ENCODE data around the gene B4GALT1.

DNA sequence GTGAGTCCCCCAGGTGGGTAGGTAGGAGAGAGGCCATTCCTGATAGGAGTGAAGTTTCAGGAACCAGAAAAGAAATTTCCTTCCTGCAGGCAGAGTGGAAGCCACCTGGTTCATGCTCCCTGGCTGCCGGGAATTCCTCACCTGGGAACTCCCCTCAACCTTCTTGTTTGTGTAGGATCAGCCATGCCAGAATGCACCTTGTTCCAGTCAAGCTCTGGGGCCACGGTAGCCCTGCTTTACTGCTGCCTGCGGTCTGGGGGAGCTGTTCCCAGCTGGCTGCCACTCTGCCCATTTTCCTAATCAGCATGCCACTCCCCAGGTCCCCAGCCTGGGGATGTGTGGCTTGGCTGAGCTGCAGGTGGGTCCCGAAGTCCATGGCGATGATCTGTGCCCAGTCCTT lies 18.7 kb upstream of the B4GALT1 start:
- TF ChIP-seq, protein P1, sequence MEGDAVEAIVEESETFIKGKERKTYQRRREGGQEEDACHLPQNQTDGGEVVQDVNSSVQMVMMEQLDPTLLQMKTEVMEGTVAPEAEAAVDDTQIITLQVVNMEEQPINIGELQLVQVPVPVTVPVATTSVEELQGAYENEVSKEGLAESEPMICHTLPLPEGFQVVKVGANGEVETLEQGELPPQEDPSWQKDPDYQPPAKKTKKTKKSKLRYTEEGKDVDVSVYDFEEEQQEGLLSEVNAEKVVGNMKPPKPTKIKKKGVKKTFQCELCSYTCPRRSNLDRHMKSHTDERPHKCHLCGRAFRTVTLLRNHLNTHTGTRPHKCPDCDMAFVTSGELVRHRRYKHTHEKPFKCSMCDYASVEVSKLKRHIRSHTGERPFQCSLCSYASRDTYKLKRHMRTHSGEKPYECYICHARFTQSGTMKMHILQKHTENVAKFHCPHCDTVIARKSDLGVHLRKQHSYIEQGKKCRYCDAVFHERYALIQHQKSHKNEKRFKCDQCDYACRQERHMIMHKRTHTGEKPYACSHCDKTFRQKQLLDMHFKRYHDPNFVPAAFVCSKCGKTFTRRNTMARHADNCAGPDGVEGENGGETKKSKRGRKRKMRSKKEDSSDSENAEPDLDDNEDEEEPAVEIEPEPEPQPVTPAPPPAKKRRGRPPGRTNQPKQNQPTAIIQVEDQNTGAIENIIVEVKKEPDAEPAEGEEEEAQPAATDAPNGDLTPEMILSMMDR (IDR thresholded peaks at IDR 0.05), result no peak
- TF ChIP-seq POLR2A (IDR thresholded peaks at IDR 0.05), result no peak

Measured in ovary (tissue), 3 donors.